GM04503 (cell line): Measurements from ENCODE around the gene TMEM267.
"Not testable (repeated sequence)": the region's sequence is repeated elsewhere in the genome, so short reads cannot be mapped to it uniquely, and the experiment has no call there.

Experiments
- DNase-seq: peaks from one replicate; pipeline ENCODE4 v3.0.0-alpha.2; 2012; ENCODE audit warnings: low read depth

Gene TMEM267

GRCh38 chr5:43409809-43410271 lies 73.8 kb downstream of the TMEM267 start:
- no peak for DNase-seq

DNA sequence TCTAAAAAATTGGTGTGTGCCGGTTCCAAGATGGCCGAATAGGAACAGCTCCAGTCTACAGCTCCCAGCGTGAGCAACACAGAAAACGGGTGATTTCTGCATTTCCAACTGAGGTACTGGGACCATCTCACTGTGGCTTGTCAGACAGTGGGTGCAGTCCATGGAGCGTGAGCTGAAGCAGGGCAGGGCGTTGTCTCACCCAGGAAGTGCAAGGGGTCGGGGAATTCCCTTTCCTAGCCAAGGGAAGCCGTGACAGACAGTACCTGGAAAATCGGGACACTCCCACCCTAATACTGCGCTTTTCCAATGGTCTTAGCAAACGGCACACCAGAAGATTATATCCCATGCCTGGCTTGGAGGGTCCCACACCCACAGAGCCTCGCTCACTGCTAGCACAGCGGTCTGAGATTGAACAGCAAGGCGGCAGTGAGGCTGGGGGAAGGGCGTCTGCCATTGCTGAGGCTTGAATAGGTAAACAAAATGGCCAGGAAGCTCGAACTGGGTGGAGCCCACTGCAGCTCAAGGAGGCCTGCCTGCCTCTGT lies 81.1 kb downstream of the TMEM267 start:
- DNase-seq = not testable (repeated sequence)

GRCh38 chr5:43401827-43402226 lies 81.8 kb downstream of the TMEM267 start:
- DNase-seq = no peak

DNA sequence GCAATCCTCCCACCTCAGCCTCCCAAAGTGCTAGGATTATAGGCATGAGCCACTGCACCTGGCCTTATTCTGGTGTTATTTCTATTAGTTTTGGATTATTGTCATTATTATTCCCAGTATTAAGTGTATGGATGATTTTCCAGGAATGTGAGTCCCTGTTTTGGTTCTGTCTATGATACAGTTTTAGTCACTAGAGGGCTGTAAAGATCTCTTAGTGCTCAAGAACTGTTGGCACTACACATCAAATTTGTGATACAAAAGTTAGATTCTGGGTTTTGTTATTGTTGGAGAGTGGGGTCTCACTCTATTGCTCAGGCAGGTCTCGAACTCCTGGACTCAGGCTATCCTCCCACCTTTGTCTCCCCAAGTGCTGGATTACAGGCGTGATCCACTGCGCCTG lies 83.6 kb downstream of the TMEM267 start:
- no peak for DNase-seq

GRCh38 chr5:43396762-43397304 lies 86.8 kb downstream of the TMEM267 start:
- no peak for DNase-seq
